ES-I3 (cell line): ENCODE data around the gene DLGAP1.

Experiments used
- H3K36me3 ChIP-seq: 2 replicates; pipeline ENCODE4 v1.6.1; 2013; ENCODE audit warnings: mild to moderate bottlenecking, low read length, control low read depth, moderate library complexity; ENCODE audit not compliant: insufficient read depth
- H3K4me1 ChIP-seq: 2 replicates; pipeline ENCODE4 v1.6.1; 2013; ENCODE audit warnings: mild to moderate bottlenecking, control low read depth, low read length; ENCODE audit not compliant: insufficient read depth
- H3K9ac ChIP-seq: 2 replicates; pipeline ENCODE4 v1.6.1; 2013; ENCODE audit warnings: low read depth, mild to moderate bottlenecking, low read length, moderate library complexity
- H3K9me3 ChIP-seq: 2 replicates; pipeline ENCODE4 v1.6.1; 2013; ENCODE audit warnings: mild to moderate bottlenecking, low read length, moderate library complexity; ENCODE audit not compliant: control insufficient read depth, insufficient read depth

The DLGAP1 gene

DNA sequence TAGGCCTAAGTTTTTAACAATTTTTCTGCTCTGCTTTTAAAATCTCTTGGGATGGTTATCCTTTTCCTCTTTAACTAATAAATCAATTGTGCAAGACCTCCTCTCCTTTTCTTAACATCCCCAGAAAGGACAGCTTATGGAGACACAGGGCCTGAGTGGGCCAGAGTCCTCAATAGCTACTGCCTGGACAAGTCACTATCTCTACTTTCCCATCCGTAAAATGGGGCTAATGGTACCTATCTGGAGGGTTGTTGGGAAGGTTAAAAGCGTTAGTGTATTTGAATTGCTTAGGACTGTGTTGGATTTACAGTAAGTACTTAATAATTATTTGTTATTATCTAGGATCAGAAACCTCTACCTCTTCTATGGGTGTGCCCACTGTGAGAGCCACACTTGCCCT, 945.1 kb downstream of the DLGAP1 start:
- Histone ChIP-seq H3K4me1 (peaks cover 19% of the 10 kb centered on the region), H3K36me3 (no peaks in the 10 kb centered on the region), H3K9ac (no peak overlapping the region), H3K9me3 (no peaks in the 10 kb centered on the region)

DNA sequence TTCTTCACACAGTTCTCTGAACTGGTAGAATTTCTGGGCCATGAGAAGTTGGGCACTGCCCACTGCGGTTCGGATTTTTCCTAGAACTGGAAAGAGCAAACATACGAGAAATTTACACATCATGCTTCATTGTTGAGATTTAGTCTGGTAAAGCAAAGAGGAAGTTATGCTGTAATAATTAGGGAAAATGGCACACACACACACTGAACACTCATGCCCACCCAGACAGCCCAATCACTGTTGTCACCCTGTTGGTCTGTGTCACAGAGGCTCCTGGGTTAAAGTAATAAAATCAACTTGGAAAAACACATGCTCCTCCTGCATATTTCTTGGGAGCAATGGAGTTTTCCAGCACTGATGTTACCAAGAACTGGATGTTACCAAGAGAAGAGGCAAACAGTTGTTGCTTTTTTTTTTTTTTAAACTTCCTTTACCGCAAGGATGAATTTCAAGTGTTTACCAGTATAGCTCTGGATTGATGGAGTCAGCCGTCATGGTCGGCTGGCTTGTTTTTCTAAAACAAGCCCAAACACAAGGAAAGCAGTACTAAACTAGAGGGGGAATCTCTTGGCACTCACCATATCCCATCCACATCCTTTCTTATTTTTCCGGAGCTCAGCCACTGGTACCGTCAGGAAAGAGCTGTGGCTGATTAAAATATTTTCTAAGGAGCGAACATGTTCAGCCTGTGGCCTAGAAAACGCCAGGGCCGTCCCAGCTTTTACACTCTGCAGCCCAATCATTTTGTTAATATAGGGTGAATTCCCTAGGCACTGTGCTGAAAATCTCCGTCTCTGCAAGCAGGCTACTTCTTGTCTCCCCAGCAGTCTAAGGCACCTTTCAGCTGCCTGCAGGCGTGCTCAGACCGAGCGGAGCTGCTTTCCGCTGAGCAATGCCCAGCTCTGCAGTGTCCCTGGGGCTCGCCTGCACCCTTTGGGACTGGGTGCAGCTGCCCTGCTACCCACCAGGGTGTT, 946.2 kb downstream of the DLGAP1 start:
- H3K4me1 ChIP-seq = peaks cover 19% of the 10 kb centered on the region
- H3K9ac ChIP-seq = no peak overlapping the region
- H3K36me3 ChIP-seq = no peaks in the 10 kb centered on the region
- H3K9me3 ChIP-seq = no peaks in the 10 kb centered on the region

DNA sequence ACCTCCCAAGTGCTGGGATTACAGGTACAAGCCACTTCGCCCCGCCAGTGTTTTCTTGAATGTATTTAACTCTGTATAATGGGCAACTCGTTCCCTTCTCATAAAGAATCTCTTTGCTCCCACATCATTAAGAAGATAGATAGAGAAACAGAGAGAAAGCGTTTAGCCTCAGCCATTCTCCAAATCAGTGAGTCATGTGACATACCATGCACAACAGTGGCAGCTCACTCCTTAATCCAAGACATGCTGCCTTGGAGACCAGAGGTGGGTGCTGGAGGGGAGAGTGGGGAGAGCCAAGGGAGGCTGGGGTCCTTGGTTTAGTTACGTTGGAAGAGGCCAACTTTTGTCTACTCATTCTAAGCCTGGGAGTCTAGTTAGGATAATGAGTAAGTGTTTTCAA, 950.5 kb downstream of the DLGAP1 start:
- H3K9me3 ChIP-seq = no peaks in the 10 kb centered on the region
- H3K9ac ChIP-seq = no peak overlapping the region
- H3K36me3 ChIP-seq = no peaks in the 10 kb centered on the region
- peaks cover 22% of the 10 kb centered on the region for H3K4me1 ChIP-seq

GRCh38 chr18:3502650-3503049, 952.5 kb downstream of the DLGAP1 start:
- H3K9ac ChIP-seq = no peak overlapping the region
- no peaks in the 10 kb centered on the region for H3K36me3 ChIP-seq
- H3K4me1 ChIP-seq = peaks cover 9% of the 10 kb centered on the region
- H3K9me3 ChIP-seq = no peaks in the 10 kb centered on the region

DNA sequence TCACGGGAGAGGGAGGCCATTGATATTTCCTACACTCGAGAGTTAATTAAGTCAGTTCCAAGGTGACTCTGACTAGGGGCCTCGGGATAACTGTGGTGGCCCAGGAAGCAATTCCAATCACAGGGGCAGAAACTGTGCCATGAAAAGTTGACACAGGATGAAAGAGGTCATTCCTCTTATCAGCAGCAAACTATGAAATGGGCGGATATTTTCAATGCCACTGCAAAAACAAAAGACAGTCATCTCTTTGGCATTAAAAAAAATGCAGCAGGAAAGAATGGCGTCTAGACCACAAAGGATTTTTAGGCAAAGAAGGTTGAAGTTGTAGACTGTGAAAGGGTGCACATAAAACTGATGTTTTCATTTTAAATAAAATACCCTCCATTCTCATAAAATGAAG, 955.1 kb downstream of the DLGAP1 start:
- no peak overlapping the region for H3K9ac ChIP-seq
- no peaks in the 10 kb centered on the region for H3K36me3 ChIP-seq
- H3K9me3 ChIP-seq = no peaks in the 10 kb centered on the region
- H3K4me1 ChIP-seq = peaks cover 9% of the 10 kb centered on the region

DNA sequence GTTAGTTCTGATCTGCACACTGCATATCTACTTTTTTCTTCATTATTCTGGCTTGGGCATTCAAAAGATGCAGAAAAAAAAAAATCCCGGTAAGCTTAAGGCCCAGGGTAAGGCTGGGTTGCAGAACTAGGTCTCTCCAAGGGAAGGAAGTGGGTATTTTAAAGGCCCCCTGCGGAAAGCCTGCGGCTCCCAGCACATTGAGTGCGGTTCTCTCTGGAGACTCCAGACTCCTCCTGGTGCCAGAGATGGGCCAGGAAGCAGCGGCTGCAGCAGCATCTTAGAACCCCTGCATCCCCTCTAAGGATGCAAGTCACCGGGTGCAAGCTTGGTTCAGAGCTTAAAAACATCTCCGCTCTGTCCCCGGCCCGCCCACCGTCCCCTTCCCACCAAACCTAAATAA, 955.6 kb downstream of the DLGAP1 start:
- peak overlapping the region; percentile 49 for H3K9ac ChIP-seq

GRCh38 chr18:3498698-3499471, 956.2 kb downstream of the DLGAP1 start:
- Histone ChIP-seq H3K4me1 (peaks cover 10% of the 10 kb centered on the region), H3K36me3 (no peaks in the 10 kb centered on the region), H3K9me3 (no peaks in the 10 kb centered on the region), H3K9ac (peak overlapping the region; percentile 49)

More for the DNA sequence above, 955.6 kb downstream of the DLGAP1 start:
- Histone ChIP-seq H3K36me3 (no peaks in the 10 kb centered on the region), H3K9me3 (no peaks in the 10 kb centered on the region), H3K4me1 (peaks cover 9% of the 10 kb centered on the region)

- H3K4me1 ChIP-seq = peaks cover 20% of the 10 kb centered on the region
- H3K9me3 ChIP-seq = no peaks in the 10 kb centered on the region
- H3K9ac ChIP-seq = no peak overlapping the region
- no peaks in the 10 kb centered on the region for H3K36me3 ChIP-seq
These were observed 959.2 kb downstream of the DLGAP1 start for GRCh38 chr18:3495691-3496430.

- no peak overlapping the region for H3K9ac ChIP-seq
- H3K4me1 ChIP-seq = 0 out of 2 replicates have a peak, but pooled peaks cover 11% of the 10 kb centered on the region
- no peaks in the 10 kb centered on the region for H3K9me3 ChIP-seq
- H3K36me3 ChIP-seq = no peaks in the 10 kb centered on the region
These were observed 960.5 kb downstream of the DLGAP1 start for GRCh38 chr18:3494569-3494968.

- Histone ChIP-seq H3K9me3 (no peaks in the 10 kb centered on the region), H3K9ac (no peak overlapping the region), H3K4me1 (0 out of 2 replicates have a peak, but pooled peaks cover 11% of the 10 kb centered on the region), H3K36me3 (no peaks in the 10 kb centered on the region)
These were observed 960.9 kb downstream of the DLGAP1 start for GRCh38 chr18:3494245-3494526.

DNA sequence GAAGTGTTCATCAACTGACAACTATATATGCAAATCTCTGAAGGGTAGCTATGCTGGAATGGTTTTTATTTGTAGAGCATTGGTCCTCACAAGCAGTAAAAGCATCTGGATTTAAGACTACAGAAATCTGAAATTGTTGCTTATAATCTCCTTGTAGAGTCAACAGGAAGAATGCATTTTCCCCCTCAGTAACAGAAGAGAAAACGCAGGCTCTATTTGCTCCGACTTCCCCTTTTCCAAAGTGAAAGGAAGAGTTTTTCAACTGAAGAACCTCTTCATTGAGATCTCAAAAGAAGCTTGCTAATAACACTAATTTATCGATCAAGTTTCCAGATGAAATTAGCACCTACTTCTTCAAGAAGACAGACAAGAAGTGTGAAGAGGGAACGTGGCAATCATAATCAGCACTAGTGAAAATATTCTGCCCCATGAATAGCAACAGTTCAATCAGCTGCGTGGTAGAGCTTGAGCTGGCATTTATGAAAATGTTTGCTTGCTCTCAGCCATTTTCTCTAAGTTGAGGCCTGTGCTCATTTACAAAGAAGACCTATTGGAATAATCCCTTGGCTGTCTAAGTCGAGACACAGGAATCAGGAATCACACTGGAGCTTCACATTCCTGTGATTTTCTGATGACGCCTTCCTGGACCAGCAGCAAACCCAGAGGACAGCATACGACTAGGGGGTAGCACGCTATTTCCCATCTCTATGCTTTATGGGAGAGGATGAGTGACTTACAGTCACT, 961.4 kb downstream of the DLGAP1 start:
- Histone ChIP-seq H3K9me3 (no peaks in the 10 kb centered on the region), H3K9ac (no peak overlapping the region), H3K36me3 (no peaks in the 10 kb centered on the region), H3K4me1 (0 out of 2 replicates have a peak, but pooled peaks cover 11% of the 10 kb centered on the region)

- H3K4me1 ChIP-seq = 0 out of 2 replicates have a peak, but pooled peaks cover 11% of the 10 kb centered on the region
- H3K9ac ChIP-seq = no peak overlapping the region
- no peaks in the 10 kb centered on the region for H3K9me3 ChIP-seq
- H3K36me3 ChIP-seq = no peaks in the 10 kb centered on the region
These were observed 962.4 kb downstream of the DLGAP1 start for GRCh38 chr18:3492721-3493120.

DNA sequence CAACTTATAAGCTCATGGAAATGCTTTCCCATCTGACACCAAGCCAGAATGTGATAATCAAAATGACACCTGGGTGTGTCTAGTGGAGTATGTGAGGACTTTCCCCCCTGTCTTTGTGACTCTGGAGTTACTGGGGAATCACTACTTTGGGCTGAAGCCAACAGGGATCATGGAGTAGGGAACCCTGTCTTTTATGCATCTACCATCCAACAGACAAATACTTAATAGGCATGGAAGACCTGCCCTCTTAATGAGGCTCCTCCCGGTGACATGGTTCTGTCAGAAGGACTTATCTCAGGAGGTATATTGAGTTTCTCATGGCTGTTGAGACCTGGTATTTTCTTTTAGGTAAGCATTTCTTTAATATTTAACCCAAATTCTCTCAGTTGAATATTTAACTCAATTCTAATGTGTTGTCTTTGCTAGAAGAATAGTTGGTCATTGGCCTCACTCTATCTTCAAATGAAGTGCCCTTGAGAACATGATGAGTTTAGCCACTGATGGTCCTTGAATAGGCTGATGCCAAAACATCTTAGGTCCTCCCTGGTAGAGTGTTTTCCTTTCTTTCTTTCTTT, 963.0 kb downstream of the DLGAP1 start:
- Histone ChIP-seq H3K9me3 (no peaks in the 10 kb centered on the region), H3K36me3 (no peaks in the 10 kb centered on the region), H3K9ac (no peak overlapping the region), H3K4me1 (0 out of 2 replicates have a peak, but pooled peaks cover 11% of the 10 kb centered on the region)
